ENCODE measurements around the gene KASH5. TPM values are rescaled to one million over a fixed set of nuclear protein-coding genes. Genes with fewer than 3 reads are reported as not detected.

KASH5 gene
- total and polyA plus RNA-seq, 2 of the 13 experiments (the other 11 are each of a cell fraction or from before 2014, with no cell fraction given): not detected

DNA sequence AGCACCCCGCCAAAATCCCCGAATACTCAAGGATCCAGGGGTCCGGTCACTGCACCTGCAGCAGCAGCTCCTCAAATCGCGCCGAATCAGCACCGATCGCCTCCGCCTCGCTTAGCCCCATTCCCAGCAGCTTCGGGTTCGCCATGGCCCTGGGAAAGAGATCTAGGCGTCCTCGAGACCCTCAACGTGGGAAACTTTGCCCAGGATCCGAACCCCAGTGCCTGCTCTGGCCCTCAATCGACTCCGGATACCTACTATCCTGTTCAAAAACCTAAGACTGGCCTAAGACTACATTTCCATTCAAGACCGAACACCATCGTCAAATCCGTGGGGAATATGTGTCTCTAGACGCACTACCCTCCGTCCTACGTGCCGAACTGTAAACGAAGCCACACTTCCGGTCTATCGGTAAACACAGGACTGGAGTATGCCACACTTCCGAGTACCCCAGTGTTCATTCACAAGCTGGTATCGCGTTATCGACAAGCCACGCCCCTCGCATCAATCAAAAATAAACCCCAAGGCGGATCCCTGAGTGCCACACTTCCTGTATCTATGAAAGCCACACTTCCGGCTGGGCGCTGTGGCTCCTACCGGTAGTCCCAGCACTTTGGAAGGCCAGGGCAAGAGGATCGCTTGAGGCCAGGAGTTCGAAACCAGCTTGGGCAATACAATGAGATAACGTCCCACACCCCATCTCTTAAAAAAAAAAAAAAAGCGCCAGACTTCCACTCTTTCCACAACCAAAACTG lies 63.6 kb downstream of the KASH5 start, which contains the start of gene PIH1D1 (continued):
- no peak for TF ChIP-seq ZNF672 (CRISPR knock-in tag; IDR thresholded peaks at IDR 0.05)
- TF ChIP-seq, protein P1, sequence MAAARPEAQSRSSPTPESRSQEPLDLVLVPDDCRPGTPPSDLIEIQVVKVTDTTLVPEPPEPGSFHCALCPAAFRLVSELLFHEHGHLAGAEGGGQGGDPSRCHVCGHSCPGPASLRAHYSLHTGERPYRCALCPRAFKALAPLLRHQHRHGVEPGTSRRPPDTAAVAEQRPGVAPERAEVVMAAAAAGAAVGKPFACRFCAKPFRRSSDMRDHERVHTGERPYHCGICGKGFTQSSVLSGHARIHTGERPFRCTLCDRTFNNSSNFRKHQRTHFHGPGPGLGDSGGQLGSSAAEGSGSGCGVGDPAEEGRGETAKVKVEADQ (CRISPR knock-in tag; IDR thresholded peaks at IDR 0.05; ENCODE audit: borderline replicate concordance): no peak
- TF ChIP-seq ZNF460 (CRISPR knock-in tag; IDR thresholded peaks at IDR 0.05; ENCODE audit: borderline replicate concordance): no peak
- TF ChIP-seq ZNF609 (CRISPR knock-in tag; IDR thresholded peaks at IDR 0.05; ENCODE audit: borderline replicate concordance): no peak
- no peak for TF ChIP-seq MED8 (CRISPR knock-in tag; IDR thresholded peaks at IDR 0.05; ENCODE audit: insufficient replicate concordance)
- TF ChIP-seq KDM2A (CRISPR knock-in tag; IDR thresholded peaks at IDR 0.05; ENCODE audit: borderline replicate concordance, low read depth): peak; percentile 74; the same call in 1 of the 2 replicates
- TF ChIP-seq JARID2 (CRISPR knock-in tag; IDR thresholded peaks at IDR 0.05; ENCODE audit: insufficient replicate concordance): no peak
- TF ChIP-seq, protein P2, sequence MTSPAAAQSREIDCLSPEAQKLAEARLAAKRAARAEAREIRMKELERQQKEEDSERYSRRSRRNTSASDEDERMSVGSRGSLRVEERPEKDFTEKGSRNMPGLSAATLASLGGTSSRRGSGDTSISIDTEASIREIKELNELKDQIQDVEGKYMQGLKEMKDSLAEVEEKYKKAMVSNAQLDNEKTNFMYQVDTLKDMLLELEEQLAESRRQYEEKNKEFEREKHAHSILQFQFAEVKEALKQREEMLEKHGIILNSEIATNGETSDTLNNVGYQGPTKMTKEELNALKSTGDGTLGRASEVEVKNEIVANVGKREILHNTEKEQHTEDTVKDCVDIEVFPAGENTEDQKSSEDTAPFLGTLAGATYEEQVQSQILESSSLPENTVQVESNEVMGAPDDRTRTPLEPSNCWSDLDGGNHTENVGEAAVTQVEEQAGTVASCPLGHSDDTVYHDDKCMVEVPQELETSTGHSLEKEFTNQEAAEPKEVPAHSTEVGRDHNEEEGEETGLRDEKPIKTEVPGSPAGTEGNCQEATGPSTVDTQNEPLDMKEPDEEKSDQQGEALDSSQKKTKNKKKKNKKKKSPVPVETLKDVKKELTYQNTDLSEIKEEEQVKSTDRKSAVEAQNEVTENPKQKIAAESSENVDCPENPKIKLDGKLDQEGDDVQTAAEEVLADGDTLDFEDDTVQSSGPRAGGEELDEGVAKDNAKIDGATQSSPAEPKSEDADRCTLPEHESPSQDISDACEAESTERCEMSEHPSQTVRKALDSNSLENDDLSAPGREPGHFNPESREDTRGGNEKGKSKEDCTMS (CRISPR knock-in tag; conservative IDR thresholded peaks at IDR 0.05): no peak
- TF ChIP-seq SRF (IDR thresholded peaks at IDR 0.05; ENCODE audit: low read depth, low read length): no peak
- TF ChIP-seq CREBL2 (CRISPR knock-in tag; IDR thresholded peaks at IDR 0.05; ENCODE audit: borderline replicate concordance): no peak
- no peak for TF ChIP-seq DR1 (CRISPR knock-in tag; IDR thresholded peaks at IDR 0.05)
- TF ChIP-seq ZNF891 (CRISPR knock-in tag; IDR thresholded peaks at IDR 0.05): peak; percentile 42; the same call in 1 of the 2 replicates
- no peak for TF ChIP-seq ZNF749 (CRISPR knock-in tag; IDR thresholded peaks at IDR 0.05; ENCODE audit: borderline replicate concordance)
- TF ChIP-seq MLX (CRISPR knock-in tag; IDR thresholded peaks at IDR 0.05): no peak
- peak; percentile 9; the same call in 1 of the 2 replicates for TF ChIP-seq BHLHE40 (IDR thresholded peaks at IDR 0.05; ENCODE audit: low read length)
- TF ChIP-seq HCFC1 (IDR thresholded peaks at IDR 0.05; ENCODE audit: low read depth, low read length): peak; percentile 69
- no peak for TF ChIP-seq NRL (CRISPR knock-in tag; IDR thresholded peaks at IDR 0.05; ENCODE audit: borderline replicate concordance)
- 0 out of 2 replicates have a peak, but pooled peaks have one; percentile 29 for TF ChIP-seq ZNF564 (CRISPR knock-in tag; IDR thresholded peaks at IDR 0.05)
- TF ChIP-seq MEIS1 (CRISPR knock-in tag; IDR thresholded peaks at IDR 0.05; ENCODE audit: borderline replicate concordance): peak; percentile 65
- peak; percentile 69; the same call in 1 of the 2 replicates for TF ChIP-seq FOXA1 (IDR thresholded peaks at IDR 0.05)
- TF ChIP-seq FOXA1 (CRISPR knock-in tag; IDR thresholded peaks at IDR 0.05): peak; percentile 97

Data from HepG2 (cell line).